Dendritic cell treated with granulocyte-macrophage colony-stimulating factor and Interleukin-4, amounts not matched to agents 40 ng/mL and 50 ng/mL, for 4 days (primary cell): Measurements from ENCODE around the gene HCAR3.
"Not testable (repeated sequence)": the region's sequence is repeated elsewhere in the genome, so short reads cannot be mapped to it uniquely, and the experiment has no call there.

ENCODE experiments used
- H3K27ac Mint-ChIP-seq: one replicate; pipeline ENCODE4 v1.8.0; 2022; ENCODE audit warnings: mild to moderate bottlenecking, mixed read lengths
- H3K27me3 Mint-ChIP-seq: one replicate; pipeline ENCODE4 v1.8.0; 2022; ENCODE audit warnings: mild to moderate bottlenecking, mixed read lengths
- H3K36me3 Mint-ChIP-seq: one replicate; pipeline ENCODE4 v1.8.0; 2022; ENCODE audit warnings: low read depth, mixed read lengths
- H3K4me1 Mint-ChIP-seq: one replicate; pipeline ENCODE4 v1.8.0; 2022; ENCODE audit warnings: low read depth, mixed read lengths
- H3K4me3 Mint-ChIP-seq: one replicate; pipeline ENCODE4 v1.8.0; 2022; ENCODE audit warnings: mild to moderate bottlenecking, moderate library complexity, mixed read lengths
- H3K9me3 Mint-ChIP-seq: one replicate; pipeline ENCODE4 v1.8.0; 2022; ENCODE audit warnings: mixed read lengths
- intact Hi-C: fragments of 100-400 bp; cut with micrococcal nuclease; formaldehyde crosslinking; loops from one replicate; pipeline ENCODE4 v1.15.0; 2022

Gene HCAR3

GRCh38 chr12:122702890-122703611 is 13.6 kb downstream of the HCAR3 start, which contains the start of gene HCAR2:
TSS of gene HCAR2 (minus strand) at chr12:122703357. CDS start at chr12:122703283, 74 bp downstream.
- H3K36me3 Mint-ChIP-seq, H3K9me3 Mint-ChIP-seq, intact Hi-C loops: not testable (repeated sequence)
- peaks cover 15% of the 10 kb centered on the region for H3K27me3 Mint-ChIP-seq
- peaks cover 35% of the 10 kb centered on the region for H3K4me1 Mint-ChIP-seq
- H3K4me3 Mint-ChIP-seq = peak within 1 kb of the TSS; percentile 17
- H3K27ac Mint-ChIP-seq = peak within 1 kb of the TSS; percentile 25

GRCh38 chr12:122701481-122701880 is 15.1 kb downstream of the HCAR3 start:
- peaks cover 49% of the 10 kb centered on the region for H3K4me1 Mint-ChIP-seq
- H3K36me3 Mint-ChIP-seq, H3K9me3 Mint-ChIP-seq, intact Hi-C loops, H3K27ac Mint-ChIP-seq: not testable (repeated sequence)
- H3K27me3 Mint-ChIP-seq = peaks cover 19% of the 10 kb centered on the region
- peak overlapping the region; percentile 56 for H3K4me3 Mint-ChIP-seq

GRCh38 chr12:122700038-122700710 is 16.4 kb downstream of the HCAR3 start:
- H3K36me3 Mint-ChIP-seq, intact Hi-C loops, H3K9me3 Mint-ChIP-seq, H3K27ac Mint-ChIP-seq: not testable (repeated sequence)
- Mint-ChIP-seq H3K4me1 (peaks cover 49% of the 10 kb centered on the region), H3K4me3 (peak overlapping the region; percentile 37), H3K27me3 (peaks cover 20% of the 10 kb centered on the region)

- not testable (repeated sequence) for H3K4me3 Mint-ChIP-seq, H3K27ac Mint-ChIP-seq, H3K36me3 Mint-ChIP-seq, H3K9me3 Mint-ChIP-seq
- Mint-ChIP-seq H3K4me1 (peaks cover 35% of the 10 kb centered on the region), H3K27me3 (peaks cover 14% of the 10 kb centered on the region)
- intact Hi-C loops = loop anchor here (10.0 kb wide), 1 partner anchor 52 kb away; no protein-coding TSS in a partner anchor
Measured at GRCh38 chr12:122696922-122697321, 19.7 kb downstream of the HCAR3 start.

- Mint-ChIP-seq H3K9me3 (no peaks in the 10 kb centered on the region), H3K4me1 (peaks cover 6% of the 10 kb centered on the region), H3K4me3 (no peak overlapping the region), H3K36me3 (no peaks in the 10 kb centered on the region), H3K27me3 (peaks cover 11% of the 10 kb centered on the region), H3K27ac (no peak overlapping the region)
- intact Hi-C loops = loop anchor here (10.0 kb wide), 1 partner anchor 47 kb away; no protein-coding TSS in a partner anchor
Measured at GRCh38 chr12:122691566-122691965, 25.0 kb downstream of the HCAR3 start.

GRCh38 chr12:122688291-122688690 is 28.3 kb downstream of the HCAR3 start:
- H3K4me1 Mint-ChIP-seq = peaks cover 6% of the 10 kb centered on the region
- intact Hi-C loops = no loop called here
- H3K4me3 Mint-ChIP-seq = no peak overlapping the region
- no peaks in the 10 kb centered on the region for H3K9me3 Mint-ChIP-seq
- H3K36me3 Mint-ChIP-seq = no peaks in the 10 kb centered on the region
- H3K27ac Mint-ChIP-seq = no peak overlapping the region
- H3K27me3 Mint-ChIP-seq = peaks cover 12% of the 10 kb centered on the region

- Mint-ChIP-seq H3K4me1 (peaks cover 13% of the 10 kb centered on the region), H3K4me3 (no peak overlapping the region), H3K36me3 (no peaks in the 10 kb centered on the region), H3K9me3 (no peaks in the 10 kb centered on the region), H3K27me3 (peaks cover 11% of the 10 kb centered on the region), H3K27ac (no peak overlapping the region)
- intact Hi-C loops = no loop called here
Measured at GRCh38 chr12:122687086-122687485, 29.5 kb downstream of the HCAR3 start.

GRCh38 chr12:122686538-122686937 is 30.1 kb downstream of the HCAR3 start:
- Mint-ChIP-seq H3K4me1 (peaks cover 18% of the 10 kb centered on the region), H3K27me3 (peaks cover 11% of the 10 kb centered on the region), H3K9me3 (no peaks in the 10 kb centered on the region), H3K27ac (no peak overlapping the region), H3K4me3 (no peak overlapping the region), H3K36me3 (no peaks in the 10 kb centered on the region)
- intact Hi-C loops = no loop called here

- H3K4me3 Mint-ChIP-seq = no peak overlapping the region
- H3K4me1 Mint-ChIP-seq = peaks cover 28% of the 10 kb centered on the region
- H3K36me3 Mint-ChIP-seq = no peaks in the 10 kb centered on the region
- peaks cover 16% of the 10 kb centered on the region for H3K27me3 Mint-ChIP-seq
- no peak overlapping the region for H3K27ac Mint-ChIP-seq
- H3K9me3 Mint-ChIP-seq = no peaks in the 10 kb centered on the region
- intact Hi-C loops = no loop called here
Measured at GRCh38 chr12:122684297-122684813, 32.3 kb downstream of the HCAR3 start.

GRCh38 chr12:122681814-122682213 is 34.8 kb downstream of the HCAR3 start:
- Mint-ChIP-seq H3K9me3 (no peaks in the 10 kb centered on the region), H3K27me3 (peaks cover 24% of the 10 kb centered on the region), H3K36me3 (no peaks in the 10 kb centered on the region), H3K27ac (no peak overlapping the region), H3K4me3 (no peak overlapping the region), H3K4me1 (peaks cover 34% of the 10 kb centered on the region)
- intact Hi-C loops = no loop called here

GRCh38 chr12:122680989-122681388 is 35.6 kb downstream of the HCAR3 start:
- Mint-ChIP-seq H3K27me3 (peaks cover 20% of the 10 kb centered on the region), H3K4me1 (peaks cover 34% of the 10 kb centered on the region)
- H3K4me3 Mint-ChIP-seq, intact Hi-C loops, H3K9me3 Mint-ChIP-seq, H3K36me3 Mint-ChIP-seq, H3K27ac Mint-ChIP-seq: not testable (repeated sequence)

GRCh38 chr12:122676781-122677180 is 39.8 kb downstream of the HCAR3 start:
- H3K9me3 Mint-ChIP-seq, H3K4me3 Mint-ChIP-seq, H3K36me3 Mint-ChIP-seq, H3K27ac Mint-ChIP-seq, intact Hi-C loops: not testable (repeated sequence)
- H3K27me3 Mint-ChIP-seq = peaks cover 50% of the 10 kb centered on the region
- peaks cover 34% of the 10 kb centered on the region for H3K4me1 Mint-ChIP-seq

GRCh38 chr12:122676015-122676414 is 40.6 kb downstream of the HCAR3 start:
- H3K4me3 Mint-ChIP-seq, H3K36me3 Mint-ChIP-seq, H3K9me3 Mint-ChIP-seq, H3K27ac Mint-ChIP-seq, intact Hi-C loops: not testable (repeated sequence)
- peaks cover 30% of the 10 kb centered on the region for H3K4me1 Mint-ChIP-seq
- peaks cover 50% of the 10 kb centered on the region for H3K27me3 Mint-ChIP-seq

- H3K27ac Mint-ChIP-seq = no peak overlapping the region
Measured at GRCh38 chr12:122672515-122672914, 44.1 kb downstream of the HCAR3 start.

More at GRCh38 chr12:122672515-122672914, 44.1 kb downstream of the HCAR3 start:
- Mint-ChIP-seq H3K27me3 (peaks cover 45% of the 10 kb centered on the region), H3K4me1 (peaks cover 10% of the 10 kb centered on the region), H3K36me3 (no peaks in the 10 kb centered on the region), H3K9me3 (no peaks in the 10 kb centered on the region), H3K4me3 (no peak overlapping the region)
- intact Hi-C loops = no loop called here
